Brain microvascular endothelial cell (primary cell): ENCODE data around the gene COPZ1.
"Not testable (repeated sequence)": the region's sequence is repeated elsewhere in the genome, so short reads cannot be mapped to it uniquely, and the experiment has no call there.

Source experiments
- DNase-seq: peaks from one replicate; pipeline ENCODE4 v3.0.0-alpha.2; 2020
- H3K27ac ChIP-seq: fragments of 250-450 bp; sonication (Bioruptor Pico); 2 replicates; pipeline ENCODE4 v1.5.1; 2020; ENCODE audit warnings: mild to moderate bottlenecking, moderate library complexity
- H3K27me3 ChIP-seq: fragments of 250-450 bp; sonication (Bioruptor Pico); replicated peaks from 2 replicates; pipeline ENCODE4 v1.5.1; 2020; ENCODE audit warnings: mild to moderate bottlenecking
- H3K36me3 ChIP-seq: fragments of 250-450 bp; sonication (Bioruptor Pico); replicated peaks from 2 replicates; pipeline ENCODE4 v1.5.1; 2020; ENCODE audit warnings: mild to moderate bottlenecking
- H3K4me3 ChIP-seq: 2 replicates; pipeline ENCODE4 v1.5.1; 2011; ENCODE audit warnings: low read depth, mild to moderate bottlenecking, control low read depth, low read length, moderate library complexity
- in situ Hi-C: cut with HindIII; loops from 2 replicates; pipeline ENCODE4 v1.10.0; 2017; ENCODE audit warnings: low sequenced_read_pairs, low pct_ligation_motif_present
- TF ChIP-seq, protein P1 (sequence below): IDR thresholded peaks from 2 replicates; pipeline ENCODE4 v1.5.1; 2011; ENCODE audit warnings: low read depth, mild to moderate bottlenecking, moderate library complexity, low read length, control low read depth, inconsistent platforms; ENCODE audit errors: missing control alignments

Gene COPZ1

DNA sequence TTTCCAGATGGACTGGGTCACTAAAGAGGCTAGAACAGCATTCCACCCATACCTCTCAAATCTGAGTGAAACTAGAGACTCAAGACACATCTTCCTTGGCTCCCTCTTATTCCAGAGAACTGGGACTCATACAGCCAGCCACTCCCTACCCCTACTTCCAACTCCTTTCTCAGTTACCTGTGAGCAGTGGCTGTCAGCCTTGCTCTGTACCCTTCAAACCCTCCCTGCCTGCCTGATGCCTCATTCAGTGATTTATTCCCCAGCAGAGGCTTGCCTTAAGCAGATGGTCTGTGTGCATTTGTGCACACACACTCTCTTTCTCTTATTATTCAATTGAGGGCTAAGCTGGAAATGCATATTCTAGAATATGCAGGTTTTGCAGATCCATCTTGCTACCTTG lies 24.7 kb downstream of the COPZ1 start:
- peaks cover 48% of the 10 kb centered on the region for H3K36me3 ChIP-seq
- in situ Hi-C loops, result no loop called here

DNA sequence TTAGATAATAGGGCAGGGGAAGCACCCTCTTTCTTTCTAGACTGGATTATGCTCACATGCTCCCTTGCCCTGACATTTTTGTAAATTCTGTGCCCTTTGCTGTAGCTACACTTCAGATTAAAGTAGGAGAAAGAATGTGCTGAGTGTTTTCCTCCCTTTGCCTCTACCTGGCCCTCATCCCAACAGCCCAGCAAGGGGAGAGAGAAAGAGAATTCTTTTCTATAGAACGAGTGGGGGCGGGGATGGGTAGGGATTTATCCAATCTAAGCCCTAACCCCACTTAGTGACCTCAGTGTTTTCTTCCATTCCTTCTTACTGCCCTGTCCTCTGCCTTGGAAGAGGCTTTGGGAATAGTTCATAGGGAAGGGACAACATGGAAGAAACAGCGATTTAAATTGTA lies 25.8 kb downstream of the COPZ1 start:
- TF ChIP-seq, protein P1, sequence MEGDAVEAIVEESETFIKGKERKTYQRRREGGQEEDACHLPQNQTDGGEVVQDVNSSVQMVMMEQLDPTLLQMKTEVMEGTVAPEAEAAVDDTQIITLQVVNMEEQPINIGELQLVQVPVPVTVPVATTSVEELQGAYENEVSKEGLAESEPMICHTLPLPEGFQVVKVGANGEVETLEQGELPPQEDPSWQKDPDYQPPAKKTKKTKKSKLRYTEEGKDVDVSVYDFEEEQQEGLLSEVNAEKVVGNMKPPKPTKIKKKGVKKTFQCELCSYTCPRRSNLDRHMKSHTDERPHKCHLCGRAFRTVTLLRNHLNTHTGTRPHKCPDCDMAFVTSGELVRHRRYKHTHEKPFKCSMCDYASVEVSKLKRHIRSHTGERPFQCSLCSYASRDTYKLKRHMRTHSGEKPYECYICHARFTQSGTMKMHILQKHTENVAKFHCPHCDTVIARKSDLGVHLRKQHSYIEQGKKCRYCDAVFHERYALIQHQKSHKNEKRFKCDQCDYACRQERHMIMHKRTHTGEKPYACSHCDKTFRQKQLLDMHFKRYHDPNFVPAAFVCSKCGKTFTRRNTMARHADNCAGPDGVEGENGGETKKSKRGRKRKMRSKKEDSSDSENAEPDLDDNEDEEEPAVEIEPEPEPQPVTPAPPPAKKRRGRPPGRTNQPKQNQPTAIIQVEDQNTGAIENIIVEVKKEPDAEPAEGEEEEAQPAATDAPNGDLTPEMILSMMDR, result no peak
- DNase-seq, result no peak
- no peaks in the 10 kb centered on the region for H3K27me3 ChIP-seq
- H3K4me3 ChIP-seq, result no peak overlapping the region
- H3K27ac ChIP-seq, result no peak overlapping the region
- in situ Hi-C loops, result no loop called here
- H3K36me3 ChIP-seq, result peaks cover 45% of the 10 kb centered on the region

More for the DNA sequence above, 24.7 kb downstream of the COPZ1 start:
- DNase-seq, result no peak
- H3K27me3 ChIP-seq, result no peaks in the 10 kb centered on the region
- TF ChIP-seq, protein P1, result no peak
- no peak overlapping the region for H3K27ac ChIP-seq
- no peak overlapping the region for H3K4me3 ChIP-seq

DNA sequence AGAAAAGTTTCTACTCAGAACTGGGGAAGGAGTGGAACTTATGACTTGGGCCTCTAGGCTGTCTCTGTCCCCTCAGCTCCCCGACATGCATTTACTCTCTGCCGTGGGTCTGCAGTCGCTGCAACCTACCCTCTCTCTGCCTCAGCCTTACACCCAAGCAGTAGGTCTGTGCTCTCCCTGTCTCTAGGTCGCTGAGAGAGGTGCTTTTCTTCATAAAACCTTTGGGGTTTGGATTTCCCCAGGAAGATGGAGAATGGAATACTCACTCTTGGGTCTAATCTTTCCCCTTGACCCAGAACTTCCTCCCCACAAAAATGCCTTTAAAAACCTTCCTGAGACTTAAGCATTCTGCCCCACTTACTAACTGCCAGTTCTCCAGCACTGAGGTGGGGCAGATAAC lies 26.4 kb downstream of the COPZ1 start:
- DNase-seq, result no peak
- Histone ChIP-seq H3K36me3 (peaks cover 43% of the 10 kb centered on the region), H3K27me3 (no peaks in the 10 kb centered on the region), H3K27ac (no peak overlapping the region), H3K4me3 (no peak overlapping the region)
- TF ChIP-seq, protein P1, result no peak
- in situ Hi-C loops, result no loop called here

DNA sequence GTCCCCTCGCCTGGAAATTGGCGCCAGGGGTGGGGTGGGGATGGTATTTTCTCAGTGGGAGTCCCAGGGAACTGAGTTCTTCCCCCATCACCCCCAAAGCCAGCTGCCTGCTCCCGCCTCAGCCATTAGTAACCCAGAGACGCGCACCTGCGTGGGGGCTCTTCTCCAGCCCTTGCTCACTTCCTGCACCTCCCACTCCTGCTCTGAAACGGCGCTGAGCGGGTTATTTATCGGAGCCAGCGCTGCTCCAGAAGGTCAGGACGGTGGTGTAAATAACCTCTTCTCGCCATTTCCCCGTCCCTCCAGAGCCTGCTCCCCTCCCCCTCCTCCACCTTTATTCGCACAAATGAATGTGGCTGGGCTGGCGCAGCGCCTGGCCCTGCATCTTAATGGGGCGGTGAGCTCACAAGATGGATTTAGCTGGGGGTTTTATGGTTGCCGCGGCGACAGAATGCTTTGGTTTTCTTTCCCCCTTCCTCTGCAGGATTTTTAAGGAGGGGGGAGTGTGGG lies 27.1 kb downstream of the COPZ1 start:
- Histone ChIP-seq H3K4me3 (peak overlapping the region; percentile 12), H3K36me3 (peaks cover 38% of the 10 kb centered on the region), H3K27me3 (no peaks in the 10 kb centered on the region), H3K27ac (no peak overlapping the region)
- TF ChIP-seq, protein P1, result no peak
- no peak for DNase-seq
- in situ Hi-C loops, result no loop called here

DNA sequence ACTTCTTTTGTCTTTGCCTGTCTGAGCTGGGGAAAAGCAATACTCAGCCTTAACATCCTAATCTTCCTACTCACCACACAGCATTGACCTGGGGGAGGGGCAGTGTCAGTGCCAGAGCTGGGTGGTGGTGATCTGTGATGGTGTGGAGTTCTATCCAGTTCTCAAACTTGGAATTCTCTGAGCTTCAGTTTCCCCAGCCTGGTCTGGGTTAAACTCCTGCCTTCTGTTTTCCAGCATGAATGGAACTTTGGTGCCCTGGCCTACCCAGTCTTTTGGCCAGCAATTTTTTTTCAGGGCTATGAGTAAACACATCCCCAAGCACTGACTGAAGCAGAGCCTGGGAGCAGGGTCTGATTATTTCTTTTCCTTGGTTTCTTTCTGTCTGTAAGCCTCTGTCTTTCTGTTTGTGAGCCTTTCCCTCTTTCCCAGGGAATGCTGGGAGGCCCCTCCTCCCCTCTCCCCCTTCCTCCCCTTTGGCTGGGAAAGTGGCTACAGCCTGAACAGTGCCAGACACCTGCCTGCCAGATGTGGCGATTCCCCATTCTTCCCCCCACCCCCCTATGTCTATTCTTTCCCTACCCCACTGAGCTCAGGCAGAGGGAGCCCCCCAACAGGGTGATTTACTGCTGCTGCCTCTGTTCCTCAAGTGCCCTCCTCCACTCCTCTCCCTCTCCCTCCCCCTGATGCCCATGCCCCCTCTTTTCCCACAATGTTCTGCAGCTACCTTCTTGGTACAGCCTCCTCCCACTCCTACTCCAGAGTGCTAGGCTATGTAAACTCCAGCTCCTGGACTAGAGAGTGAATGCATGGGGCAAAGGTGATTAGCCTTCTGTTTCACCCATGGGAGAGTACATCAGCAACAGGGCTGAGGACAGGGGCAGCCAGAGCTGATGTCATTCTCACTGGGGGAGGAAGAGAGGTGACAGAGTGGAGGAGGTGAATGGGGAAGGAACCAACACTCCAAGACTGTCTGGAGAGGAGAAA lies 28.3 kb downstream of the COPZ1 start:
- H3K27me3 ChIP-seq, result no peaks in the 10 kb centered on the region
- H3K4me3 ChIP-seq, result no peak overlapping the region
- in situ Hi-C loops, result no loop called here
- TF ChIP-seq, protein P1, result no peak
- no peak overlapping the region for H3K27ac ChIP-seq
- peaks cover 34% of the 10 kb centered on the region for H3K36me3 ChIP-seq
- DNase-seq, result no peak

DNA sequence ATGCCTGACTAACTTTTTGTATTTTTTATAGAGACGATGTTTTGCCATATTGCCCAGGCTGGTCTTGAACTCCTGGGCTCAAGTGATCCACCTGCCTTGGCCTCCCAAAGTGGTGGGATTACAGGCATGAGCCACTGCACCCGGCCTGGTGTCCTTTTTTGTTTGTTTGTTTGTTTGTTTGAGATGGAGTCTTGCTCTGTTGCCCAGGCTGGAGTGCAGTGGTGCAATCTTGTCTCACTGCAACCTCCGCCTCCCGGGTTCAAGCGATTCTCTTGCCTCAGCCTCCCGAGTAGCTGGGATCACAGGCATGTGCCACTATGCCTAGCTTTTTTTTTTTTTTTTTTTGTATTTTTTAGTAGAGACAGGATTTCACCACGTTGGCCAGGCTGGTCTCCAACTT lies 29.3 kb downstream of the COPZ1 start:
- DNase-seq, H3K4me3 ChIP-seq, in situ Hi-C loops, H3K27ac ChIP-seq, H3K27me3 ChIP-seq: not testable (repeated sequence)
- H3K36me3 ChIP-seq, result peaks cover 25% of the 10 kb centered on the region
